DMS114 treated with DMSO at 0.1 percent for 48 hours (cell line): Measurements from ENCODE around the gene INPP5A.

Experiments used
- DNase-seq: peaks from one replicate; lab custom pipeline; 2025; ENCODE audit not compliant: unreplicated experiment; lab: John Stamatoyannopoulos, UW

Gene INPP5A

DNA sequence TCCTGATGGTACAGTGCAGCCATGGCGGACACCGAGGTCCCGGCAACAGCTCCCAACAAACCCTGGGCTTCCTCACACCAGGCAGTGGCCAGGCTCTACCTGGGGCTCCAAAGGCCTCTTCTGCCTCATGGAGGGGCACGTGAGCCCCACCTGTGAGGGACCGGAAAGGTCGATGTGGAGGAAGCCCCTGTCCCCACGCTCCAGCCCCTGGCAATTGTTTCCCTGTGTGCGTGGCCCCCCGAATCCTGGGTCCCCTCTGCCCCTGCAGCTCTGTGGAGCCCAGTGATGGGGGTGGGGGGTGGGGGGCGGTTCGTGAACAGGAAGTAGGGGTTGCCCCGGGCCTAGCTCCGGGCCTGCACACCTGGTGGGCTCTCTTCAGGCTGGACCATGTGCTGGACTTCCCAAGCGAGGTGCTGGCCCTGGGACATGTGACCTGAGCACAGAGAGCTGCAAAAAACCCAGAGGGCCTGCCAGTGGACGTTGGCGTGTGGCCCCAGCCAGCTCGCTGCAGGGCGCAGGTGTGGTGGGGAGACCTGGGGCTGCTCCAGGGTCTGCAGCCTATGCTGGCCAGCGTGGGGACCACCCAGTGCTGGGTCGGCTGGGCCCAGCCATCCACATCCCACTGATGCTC, 72.6 kb downstream of the INPP5A start:
- no peak for DNase-seq

DNA sequence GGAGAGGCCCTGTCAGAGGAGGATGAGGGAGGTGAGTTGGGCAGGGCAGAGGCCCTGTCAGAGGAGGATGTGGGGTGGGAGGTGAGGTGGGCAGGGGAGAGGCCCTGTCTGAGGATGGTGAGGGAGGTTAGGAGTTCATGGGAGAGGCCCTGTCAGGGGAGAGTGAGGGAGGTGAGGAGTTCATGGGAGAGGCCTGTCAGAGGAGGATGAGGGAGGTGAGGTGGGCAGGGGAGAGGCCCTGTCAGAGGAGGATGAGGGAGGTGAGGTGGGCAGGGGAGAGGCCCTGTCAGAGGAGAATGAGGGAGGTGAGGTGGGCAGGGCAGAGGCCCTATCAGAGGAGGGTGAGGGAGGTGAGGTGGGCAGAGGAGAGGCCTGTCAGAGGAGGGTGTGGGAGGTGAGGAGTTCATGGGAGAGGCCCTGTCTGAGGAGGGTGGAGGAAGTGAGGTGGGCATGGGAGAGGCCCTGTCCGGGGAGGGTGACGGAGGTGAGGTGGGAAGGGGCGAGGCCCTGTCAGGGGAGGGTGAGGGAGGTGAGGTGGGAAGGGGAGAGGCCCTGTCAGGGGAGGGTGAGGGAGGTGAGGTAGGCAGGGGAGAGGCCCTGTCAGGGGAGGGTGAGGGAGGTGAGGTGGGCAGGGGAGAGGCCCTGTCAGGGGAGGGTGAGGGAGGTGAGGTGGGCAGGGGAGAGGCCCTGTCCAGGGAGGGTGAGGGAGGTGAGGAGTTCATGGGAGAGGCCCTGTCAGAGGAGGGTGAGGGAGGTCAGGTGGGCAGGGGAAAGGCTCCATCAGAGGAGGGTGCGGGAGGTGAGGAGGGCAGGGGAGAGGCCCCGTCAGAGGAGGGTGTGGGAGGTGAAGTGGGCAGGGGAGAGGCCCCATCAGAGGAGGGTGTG, 73.7 kb downstream of the INPP5A start:
- no peak for DNase-seq

DNA sequence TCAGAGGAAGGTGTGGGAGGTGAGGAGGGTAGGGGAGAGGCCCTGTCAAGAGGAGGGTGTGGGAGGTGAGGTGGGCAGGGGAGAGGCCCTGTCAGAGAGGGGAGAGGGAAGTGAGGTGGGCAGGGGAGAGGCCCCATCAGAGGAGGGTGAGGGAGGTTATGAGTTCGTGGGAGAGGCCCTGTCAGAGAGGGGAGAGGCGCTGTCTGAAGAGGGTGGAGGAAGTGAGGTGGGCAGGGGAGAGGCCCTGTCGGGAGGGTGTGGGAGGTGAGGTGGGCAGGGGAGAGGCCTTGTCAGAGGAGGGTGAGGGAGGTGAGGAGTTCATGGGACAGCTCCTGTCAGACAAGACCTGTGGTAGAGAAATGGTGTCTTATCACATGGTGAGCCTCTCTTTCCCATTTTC, 74.4 kb downstream of the INPP5A start:
- no peak for DNase-seq

DNA sequence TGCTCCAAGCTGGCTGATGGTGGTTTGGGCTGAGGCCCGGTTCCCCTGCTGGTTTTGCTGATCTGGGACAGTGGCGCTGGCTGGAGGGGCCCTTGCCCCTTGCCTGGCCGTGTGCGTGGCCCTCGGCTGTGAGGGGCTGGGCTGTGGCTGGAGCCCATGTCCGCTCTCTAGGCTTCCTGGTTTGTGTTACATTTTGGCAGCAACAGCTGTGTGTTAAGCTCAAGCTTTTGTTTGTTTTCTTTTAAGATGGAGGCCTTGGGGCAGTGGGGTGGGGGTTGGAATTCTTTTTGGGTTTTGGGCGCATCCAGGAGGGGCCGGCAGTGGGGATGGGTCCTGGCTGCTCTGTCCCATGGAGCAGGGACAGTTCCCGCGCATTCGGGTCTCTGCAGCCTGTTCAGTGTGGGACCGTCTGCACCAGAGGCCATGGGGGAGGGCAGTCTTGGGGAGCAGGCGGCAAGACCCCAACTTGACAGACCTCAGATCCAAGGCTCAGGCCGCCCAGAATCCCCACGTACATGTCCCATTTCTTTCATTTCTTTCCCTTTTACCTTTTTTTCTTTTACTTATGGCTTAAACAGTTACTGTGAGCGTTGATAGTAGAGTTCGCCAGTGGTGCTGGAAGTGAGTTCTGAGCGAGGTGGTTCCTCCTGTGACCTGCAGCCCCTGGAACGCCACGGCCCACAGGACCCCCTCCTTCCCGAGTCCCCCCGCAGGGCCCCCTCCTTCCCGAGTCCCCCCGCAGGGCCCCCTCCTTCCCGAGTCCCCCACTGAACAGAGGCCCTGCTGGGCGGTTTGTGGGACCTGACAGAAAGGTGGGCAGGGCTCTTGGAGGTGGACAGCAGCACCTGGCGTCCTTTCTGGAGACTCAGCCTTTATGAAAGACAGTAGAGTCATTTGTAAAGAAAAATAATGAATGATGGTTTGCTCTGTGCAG, 75.3 kb downstream of the INPP5A start:
- DNase-seq = no peak

DNA sequence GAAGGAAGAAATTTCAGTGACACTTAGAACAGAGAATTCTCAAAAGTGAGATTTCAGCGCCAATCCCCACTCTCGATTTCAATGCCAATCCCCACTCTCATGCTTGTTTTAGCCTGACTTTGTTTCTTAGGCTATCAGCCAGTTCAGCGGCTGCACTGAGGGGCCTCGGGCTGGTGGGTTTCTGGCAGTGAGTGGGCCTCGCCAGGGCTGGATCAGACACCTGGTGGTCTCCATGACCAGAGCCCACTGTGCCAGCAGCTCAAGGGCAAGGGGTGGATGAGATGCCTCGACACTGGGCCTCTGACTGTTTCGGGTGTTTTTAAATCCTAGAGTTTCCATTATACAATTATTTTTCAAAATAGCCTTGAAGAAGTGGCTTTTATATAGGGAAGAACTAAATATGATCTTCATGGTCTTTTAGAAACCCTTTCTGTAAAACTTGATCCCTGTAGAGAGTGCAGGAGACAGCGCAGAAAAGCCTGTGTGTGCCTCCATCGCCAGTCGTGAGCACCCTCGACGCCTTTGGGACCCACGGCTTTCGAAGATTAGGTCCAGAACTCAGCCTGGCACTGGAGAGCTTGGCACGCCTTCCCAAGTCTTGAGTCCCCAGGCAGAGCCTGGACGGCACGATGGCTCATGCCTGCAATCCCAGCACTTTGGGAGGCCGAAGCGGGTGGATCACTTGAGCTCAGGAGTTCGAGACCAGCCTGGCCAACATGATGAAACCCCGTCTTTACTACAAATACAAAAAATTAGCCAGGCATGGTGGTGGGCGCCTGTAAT, 76.2 kb downstream of the INPP5A start:
- DNase-seq = no peak

DNA sequence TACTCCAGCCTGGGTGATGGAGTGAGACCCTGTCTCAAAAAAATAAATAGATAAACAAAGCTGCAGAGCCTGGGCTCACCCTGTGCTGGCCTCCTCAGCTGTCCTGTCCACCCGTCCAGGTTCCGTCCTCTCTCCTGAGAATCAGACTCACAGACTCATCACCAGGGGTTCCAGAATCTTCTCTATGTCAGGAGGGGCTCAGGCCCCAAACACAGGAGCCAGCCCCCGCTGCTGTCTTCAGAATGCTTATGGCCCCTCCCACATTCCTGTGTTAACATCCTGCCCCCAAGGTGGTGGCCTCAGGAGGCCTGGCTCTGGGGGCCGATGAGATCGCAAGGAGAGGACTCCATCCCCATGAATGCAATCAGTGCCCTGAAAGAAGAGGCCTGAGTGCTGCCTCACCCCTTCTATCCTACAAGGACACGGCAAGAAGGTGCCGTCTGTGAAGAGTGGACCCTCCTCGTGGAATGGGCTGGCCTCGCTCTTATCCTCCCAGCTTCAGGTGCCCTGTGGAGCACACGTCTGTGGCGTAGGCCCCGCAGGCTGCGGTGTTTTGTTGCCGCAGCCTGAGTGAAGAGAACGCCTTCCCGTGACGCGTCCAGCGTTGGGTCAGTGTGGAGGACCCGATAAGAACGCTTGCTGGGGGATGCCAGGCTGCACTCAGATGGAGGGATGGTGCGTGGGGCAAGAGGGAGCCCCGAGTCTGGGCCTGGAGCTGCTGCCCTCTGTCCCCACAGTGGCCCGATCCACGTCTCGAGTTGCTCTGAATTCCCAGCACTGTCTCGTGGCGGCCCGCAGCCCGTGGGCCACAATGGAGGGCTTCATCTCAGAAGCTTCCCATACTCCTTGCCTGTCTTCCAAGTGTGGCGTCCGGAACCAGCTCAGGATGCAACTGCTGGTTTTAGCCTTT, 77.1 kb downstream of the INPP5A start:
- no peak for DNase-seq

DNA sequence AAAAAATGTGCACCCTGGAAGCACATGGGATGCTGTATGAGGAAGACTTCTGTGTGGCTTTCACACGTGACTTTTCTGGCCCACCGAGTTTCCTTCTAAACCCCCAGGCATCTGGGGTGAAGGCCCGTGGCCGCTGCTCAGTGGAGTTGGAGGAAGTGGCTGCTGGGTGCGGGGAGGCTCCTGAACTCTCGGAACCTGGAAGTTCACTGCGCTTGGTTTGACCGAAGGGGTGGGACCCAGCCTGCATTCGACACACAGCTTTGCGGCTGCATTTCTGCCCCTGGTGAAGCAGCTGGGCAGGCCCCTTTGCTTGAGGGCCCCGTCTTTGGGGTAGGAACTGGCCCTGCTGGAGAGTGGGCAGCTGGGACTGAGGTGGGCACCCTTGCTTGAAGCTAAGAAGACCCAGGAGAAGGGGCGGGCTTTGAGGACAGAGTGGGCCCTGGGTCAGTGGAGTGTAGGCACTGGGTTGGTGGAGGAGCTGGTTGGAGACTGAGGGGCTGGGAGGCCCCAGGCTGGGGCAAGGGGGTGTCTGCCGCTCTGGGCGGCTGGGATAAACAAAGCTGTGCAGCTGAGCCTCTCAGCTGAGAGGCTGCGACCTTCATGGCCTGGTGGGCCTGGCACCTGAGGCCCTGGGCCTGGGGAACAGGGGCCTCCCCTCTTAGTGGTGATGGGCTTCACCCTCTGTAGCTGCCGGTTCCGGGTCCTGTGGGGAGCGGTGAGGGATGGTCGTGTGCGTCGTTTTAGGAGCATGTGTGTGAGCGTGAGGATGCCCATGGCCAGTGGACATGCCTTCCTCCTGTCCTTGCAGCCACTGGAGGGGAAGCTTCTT, 78.0 kb downstream of the INPP5A start:
- DNase-seq = no peak

DNA sequence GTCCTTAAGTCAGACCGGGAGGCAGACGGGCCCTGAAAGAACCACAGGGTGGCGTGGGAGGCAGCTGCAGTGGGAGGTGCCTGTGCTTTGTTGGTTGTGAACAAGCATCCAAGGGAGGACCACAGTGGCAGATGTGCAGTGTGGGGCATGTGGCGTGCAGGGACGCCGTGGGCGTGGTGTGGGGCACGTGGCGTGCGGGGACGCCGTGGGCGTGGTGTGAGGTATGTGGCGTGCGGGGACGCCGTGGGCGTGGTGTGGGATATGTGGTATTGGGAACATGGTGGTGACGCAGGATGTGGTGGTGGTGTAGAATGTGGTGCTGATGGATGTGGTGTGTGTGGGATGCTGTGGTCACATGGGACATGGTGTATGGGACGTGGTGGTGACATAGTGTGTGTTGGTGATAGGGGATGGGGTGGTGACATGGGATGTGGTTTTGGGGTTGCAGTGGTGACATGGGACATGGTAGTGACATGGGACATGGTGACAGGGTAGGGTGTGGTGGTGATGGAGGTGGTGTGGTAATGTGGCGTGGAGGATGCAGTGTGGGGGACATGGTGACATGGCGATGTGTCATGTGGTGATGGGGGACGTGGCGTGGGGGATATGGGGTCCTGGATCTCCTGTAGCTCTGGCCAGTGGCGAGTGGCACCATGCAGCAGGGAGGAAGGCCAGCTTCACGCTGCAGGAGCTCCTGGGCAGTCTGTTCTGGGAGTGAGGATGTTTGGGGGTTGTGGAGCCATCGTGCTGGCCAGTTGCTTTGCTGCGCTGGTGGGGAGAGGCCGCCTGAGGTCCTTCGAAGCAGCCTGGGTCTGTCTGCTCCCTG, 78.8 kb downstream of the INPP5A start:
- no peak for DNase-seq

DNA sequence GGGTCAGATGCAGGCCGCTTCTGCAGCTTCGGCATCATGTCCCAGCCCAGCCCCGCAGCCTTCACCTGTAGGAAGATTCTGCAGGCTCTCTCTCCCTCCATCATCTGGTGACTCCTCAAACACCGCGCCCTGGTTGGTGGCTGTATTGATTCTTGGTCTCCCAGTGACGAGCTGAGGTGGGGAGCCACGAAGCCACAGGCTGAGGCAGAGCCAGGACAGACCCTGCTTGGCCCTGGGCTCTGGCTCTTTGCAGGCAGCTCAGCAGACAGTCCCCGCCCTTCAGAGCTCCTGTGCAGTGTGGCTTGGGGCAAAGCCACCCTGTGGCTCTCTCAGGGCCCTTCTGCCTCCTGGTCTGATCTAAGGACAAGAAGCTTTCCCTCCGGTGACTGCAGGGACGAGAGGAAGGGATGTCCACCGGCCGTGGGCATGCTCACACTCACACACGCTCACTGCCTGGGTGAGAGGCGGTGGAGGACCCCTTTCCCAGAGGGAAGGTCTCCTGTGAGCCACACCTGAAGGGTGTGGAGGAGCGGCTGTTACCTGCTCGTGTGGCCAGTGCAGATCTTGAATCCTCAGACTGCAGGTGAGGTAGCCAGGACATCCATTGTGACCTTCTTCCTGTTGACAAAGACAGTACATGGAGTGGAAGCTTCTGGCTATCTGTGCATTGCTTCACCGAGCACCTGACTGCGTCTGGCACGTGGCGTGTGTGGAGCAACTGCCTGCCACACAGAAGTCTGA, 79.6 kb downstream of the INPP5A start:
- no peak for DNase-seq

DNA sequence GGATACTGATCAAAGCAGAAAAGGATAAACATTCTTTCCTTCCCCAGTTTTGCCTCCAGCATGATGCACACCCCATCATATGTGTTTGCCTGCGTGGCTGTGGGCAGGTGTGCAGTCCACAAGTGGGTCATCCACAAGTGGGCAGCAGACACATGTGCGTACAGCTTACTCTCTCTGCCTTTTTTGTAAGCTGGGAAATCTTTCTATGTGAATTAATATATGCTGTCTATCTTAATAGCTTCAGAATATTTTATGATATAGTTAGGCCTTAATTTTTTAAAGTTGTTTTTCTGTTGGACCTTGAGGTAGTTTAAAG, 80.1 kb downstream of the INPP5A start:
- no peak for DNase-seq

DNA sequence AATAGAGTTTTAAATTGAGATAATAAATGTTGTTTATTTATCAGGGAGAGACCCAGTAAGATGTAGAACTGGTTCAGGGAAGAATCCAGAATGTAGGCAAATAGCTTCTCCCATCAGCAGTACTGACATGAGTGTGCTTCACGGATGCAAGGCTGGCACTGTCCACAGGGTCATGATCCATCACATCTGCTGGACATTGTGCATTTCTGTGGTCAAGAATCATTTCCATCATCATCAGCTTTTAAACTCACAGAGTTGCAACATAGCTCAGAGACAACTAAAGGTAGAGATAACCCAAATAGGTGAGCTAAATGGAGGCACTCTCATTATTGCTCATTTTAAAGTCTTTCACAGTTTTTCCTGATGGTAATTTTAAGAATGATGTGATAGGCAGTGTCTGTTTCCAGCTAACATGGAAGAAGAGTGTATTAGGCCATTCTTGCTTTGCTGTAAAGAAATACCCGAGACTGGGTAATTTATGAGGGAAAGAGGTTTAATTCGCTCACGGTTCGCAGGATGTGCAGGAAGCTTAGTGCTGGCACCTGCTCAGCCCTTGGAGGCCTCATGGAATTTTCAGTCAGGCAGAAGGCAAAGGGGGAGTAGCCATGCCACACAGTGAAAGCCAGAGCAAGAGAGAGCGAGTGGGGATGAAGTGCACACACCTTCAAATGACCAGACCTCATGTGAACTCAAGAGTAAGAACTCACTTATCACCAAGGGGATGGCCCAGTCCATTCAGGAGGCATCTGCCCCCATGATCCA, 80.8 kb downstream of the INPP5A start:
- DNase-seq = no peak

DNA sequence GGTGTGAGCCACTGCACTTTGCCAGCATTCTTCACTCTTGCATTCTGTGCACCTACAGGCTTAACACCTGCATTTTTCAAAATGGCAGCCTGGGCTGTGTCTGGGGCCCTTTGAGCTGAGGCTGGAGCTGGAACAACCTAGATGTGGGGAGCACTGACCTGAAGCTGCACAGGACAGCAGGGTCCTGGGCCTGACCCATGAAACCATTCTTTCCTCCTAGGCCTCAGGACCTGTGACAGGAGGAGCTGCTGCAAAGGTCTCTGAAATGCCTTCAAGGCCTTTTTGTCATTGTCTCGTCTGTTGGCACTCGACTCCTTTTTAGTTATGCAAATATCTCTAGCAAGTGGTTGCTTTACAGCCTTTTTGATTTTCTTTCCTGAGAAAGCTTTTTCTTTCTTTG, 82.3 kb downstream of the INPP5A start:
- no peak for DNase-seq

DNA sequence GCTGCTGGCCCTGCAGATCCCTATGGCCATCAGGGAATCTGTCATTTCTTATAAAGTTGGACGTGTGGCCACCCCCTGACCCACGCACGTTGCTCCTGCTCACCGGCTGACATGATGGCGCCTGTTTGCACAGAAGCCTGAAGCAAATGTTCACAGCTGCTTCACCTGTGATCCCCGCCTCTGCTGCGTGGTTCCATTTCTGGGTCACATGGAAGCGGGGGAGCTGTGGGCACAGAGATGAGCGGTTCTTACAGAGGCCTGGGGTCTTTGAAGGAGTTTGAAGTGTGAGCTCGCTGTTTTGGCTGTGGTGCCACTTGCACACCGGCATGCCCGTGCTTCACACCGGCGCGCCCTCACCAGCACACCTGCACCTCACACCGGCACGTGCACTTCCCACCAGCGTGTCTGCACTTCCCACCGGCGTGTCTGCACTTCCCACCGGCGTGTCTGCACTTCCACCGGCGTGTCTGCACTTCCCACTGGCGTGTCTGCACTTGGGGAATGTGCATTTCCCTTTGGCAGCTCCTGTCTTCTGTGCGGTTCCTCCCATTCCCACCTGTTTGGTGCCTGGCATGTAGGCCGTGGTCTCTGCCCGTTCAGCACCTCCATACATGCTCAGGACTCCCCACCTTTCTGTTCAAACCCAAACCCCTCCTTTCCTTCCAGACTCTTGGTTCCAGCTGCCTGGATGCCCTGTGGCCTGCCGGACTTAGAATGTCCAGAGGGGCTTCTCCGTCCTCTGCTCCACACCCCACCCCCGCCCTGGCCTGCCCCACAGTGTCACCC, 86.7 kb downstream of the INPP5A start:
- no peak for DNase-seq

DNA sequence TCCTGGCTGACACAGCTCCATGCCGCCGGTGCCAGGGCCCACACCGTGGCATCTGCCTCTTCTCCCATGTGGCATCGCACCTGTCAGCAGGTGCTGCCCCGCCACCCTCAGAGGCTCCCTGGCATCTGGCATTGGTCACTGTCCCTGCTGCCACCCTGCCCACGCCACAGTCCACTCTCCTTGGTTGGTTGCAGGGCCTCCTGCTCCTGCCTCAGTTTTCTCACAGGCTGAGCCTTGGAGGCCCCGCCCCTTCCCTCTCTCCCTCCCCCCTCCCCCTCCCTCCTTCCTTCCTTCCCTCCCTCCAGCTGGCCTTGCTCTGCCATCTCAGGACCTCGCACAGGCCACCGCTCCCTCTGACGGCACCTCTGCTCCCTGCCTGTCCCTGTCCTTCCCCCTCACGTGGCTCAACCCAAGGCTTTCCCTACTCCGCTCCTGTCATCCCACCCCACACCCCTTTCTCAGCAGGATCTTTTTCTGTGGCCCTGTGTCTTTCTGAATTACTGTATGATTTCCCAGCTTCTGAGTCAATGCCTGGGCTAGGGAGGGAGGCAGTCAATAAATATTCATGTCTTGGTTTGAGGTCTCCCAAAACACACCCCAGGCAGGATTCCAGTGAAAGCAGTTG, 87.4 kb downstream of the INPP5A start:
- no peak for DNase-seq

DNA sequence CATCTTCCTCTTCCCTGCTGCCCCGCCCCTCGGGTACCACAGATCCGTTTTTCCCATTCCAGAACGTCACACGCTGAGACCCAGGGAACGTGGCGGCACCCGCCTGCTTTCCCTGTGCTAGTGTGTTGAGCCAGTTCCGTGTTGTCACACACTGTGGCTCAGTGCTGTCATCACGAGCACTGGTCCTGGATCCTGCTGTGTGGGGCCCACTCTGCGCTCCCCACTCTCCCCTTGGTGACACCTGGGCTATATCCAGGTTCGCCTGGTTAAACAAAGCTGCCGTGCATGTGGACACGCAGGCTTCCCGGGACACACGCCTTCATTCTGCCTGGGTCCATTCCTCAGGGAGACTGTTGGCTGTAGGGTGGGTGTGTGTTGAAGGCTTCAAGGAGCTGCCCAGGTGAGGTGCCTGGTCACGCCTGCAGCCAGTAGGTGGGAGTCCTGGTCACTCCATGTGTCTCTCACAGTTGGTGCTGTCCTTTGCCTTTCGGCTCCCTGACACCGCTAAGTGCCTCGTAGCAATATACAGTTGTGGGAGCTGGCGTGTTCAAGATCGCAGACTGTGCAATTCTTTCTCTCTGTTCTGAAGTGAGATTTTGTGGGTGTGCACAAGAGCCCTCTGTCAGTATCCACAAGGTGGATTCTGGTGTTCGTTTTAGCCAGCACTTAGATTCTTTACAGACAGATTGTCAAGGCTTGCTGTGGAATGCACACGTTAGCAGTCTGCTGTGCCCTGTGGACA, 88.6 kb downstream of the INPP5A start:
- no peak for DNase-seq
